Measurements from ENCODE around the gene MAB21L4.

DNA sequence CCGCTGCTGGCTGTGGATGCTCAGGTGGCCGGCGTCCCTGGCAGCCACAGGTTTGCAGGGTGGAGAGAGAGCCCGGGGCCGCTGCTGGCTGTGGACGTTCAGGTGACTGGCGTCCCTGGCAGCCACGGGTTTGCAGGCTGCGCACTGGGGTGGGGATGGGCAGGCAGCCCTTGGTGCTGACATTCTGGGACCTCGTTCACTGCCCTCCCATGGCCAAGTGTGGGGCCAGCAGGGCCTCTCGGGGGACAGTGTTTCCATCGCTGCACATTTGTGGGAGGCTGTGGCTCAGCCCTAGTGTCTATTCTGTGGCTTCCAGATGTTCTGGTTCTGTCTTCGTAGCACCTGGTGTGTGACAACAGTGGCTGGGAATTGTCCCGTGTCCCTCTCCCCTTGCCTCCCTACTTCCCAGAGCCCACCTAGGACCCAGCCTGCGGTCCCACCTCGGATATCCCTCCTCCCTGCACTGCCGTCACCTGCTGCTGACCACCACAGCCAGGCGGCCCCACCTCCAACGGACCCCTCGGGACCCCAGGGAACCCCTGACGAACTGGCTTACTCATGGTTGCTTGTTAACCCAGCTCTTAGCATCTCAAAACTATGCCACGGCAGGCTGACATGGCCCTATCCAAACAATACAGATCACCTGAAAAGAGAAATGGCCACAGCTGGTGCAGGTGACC lies 11.1 kb upstream of the MAB21L4 start:
- TF ChIP-seq, protein P1, sequence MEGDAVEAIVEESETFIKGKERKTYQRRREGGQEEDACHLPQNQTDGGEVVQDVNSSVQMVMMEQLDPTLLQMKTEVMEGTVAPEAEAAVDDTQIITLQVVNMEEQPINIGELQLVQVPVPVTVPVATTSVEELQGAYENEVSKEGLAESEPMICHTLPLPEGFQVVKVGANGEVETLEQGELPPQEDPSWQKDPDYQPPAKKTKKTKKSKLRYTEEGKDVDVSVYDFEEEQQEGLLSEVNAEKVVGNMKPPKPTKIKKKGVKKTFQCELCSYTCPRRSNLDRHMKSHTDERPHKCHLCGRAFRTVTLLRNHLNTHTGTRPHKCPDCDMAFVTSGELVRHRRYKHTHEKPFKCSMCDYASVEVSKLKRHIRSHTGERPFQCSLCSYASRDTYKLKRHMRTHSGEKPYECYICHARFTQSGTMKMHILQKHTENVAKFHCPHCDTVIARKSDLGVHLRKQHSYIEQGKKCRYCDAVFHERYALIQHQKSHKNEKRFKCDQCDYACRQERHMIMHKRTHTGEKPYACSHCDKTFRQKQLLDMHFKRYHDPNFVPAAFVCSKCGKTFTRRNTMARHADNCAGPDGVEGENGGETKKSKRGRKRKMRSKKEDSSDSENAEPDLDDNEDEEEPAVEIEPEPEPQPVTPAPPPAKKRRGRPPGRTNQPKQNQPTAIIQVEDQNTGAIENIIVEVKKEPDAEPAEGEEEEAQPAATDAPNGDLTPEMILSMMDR (IDR thresholded peaks at IDR 0.05): no peak
- no peak for TF ChIP-seq POLR2A (IDR thresholded peaks at IDR 0.05)
- no peak for TF ChIP-seq EP300 (IDR thresholded peaks at IDR 0.05)
